GM12874 (cell line): ENCODE results near the gene KIAA0513.

Source experiments
- CTCF ChIP-seq: IDR thresholded peaks from 2 replicates; pipeline ENCODE4 v1.5.1; 2011; ENCODE audit warnings: low read depth, mild to moderate bottlenecking, control low read depth, low read length, moderate library complexity; ENCODE audit not compliant: insufficient read depth

The KIAA0513 gene

DNA sequence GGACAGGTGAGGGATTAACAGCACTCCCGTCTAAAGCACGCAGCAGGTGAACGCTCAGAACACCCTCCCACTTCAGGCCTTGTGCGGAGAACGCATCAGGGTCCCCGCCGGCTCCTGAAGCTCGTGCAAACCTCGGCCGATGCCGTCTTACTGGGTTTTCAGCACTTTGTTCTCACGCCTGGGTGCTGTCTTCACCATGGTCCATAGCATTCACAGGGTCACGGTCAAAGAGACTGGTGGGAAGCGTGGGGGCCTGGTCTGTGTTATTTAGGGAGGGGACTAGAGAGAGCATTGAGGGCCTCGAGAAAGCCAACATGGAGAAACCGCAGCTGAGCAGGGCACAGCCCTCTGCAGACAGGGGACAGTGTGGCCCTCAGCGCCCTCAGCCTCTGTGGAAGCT is 58.1 kb downstream of the KIAA0513 start:
- TF ChIP-seq CTCF, result no peak

DNA sequence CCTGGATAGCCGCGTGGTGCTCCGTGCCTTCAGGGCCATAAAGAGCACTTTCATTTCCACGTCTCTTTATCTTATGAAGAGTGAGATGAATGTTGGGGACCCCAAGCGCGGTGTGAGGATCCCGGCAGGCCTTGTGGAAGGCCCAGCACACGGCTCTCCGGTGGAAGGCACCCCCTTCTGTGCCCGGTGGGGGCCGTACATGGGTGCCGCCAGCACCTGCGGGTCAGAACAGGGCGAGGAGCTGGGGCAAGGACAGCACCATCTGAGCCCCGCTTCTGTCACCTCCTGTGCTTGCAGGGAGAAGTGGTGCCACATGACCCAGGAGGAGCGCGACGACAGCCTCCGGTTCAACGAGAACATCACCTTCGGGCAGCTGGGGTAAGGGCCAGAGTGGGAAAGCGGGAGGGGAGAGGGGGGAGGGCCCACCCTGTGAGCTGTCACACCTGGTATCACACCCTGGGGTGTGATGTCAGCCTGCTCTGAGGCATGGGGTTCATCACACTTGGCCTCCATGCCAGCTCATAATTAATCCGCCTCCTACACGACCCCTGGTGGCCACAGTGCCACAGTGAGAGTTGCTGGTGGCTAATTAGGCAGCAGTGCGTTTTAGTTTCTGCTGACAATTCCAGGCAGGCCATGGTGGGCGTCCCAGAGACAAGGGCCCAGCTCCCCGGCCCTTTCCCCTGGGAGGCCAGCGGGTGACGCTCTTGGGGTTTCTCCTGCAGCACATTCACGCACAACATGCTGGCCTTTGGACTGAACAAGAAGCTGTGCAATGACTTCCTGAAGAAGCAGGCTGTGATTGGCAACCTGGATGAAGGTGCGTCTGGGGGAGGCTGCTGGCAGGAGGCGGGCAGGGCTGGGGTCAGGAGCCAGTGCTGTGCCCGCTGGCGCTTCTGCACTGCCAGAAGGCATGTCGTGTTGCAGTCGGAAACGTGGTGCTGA is 59.0 kb downstream of the KIAA0513 start:
- peak; percentile 80 for TF ChIP-seq CTCF

DNA sequence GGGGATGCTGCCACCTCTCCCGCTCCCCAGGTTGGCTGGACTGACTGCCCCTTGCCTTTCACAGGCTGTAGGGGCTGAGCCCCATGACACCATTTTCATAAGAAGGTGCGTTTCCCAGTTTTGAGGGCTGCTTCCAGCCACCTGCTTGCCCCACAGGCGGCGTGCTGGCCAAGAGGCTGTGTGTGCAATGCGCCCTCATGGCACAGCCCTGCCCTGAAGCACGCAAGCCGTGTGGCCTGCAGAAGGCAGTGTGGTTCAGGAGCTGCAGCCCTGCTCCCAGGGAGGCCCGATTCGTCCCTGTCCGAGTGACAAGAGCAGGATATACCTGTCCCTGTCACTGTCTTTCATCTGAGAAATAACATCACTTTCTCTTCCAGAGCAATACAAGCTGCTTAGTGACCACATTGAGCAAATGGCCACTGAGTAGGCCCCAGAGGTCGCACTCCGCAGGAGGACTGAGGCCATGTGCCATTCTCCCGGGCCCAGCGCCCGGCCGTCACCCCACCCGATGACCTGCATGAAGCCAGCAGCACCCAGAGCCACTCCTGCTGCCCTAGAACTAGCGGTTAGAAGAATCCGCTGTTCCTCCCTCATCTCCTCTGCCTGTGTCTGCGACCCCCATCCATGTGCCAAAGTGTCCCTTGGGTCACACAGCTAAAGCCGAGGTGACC is 60.4 kb downstream of the KIAA0513 start:
- TF ChIP-seq CTCF, result no peak

- TF ChIP-seq CTCF, result no peak
Observed at GRCh38 chr16:85088570-85089199, 61.1 kb downstream of the KIAA0513 start.

DNA sequence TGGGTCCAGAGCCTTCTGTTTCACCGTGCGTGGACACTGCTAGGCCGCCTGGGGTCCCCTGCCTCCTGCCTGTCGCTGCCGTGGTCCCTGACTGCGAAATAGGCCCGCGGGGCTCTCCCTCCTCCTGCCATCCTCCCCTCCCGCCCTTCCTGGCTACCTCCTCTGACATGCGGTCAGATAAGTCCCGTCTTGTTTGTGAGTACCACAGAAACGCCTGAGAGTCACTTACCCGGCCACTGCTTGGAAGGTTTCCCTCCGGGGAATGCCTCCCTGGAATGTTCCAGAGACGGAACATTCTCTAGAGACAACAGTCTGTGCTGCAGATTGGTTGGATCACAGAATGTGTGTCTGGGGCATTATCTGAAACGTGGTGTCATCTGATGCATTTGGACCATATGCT is 61.9 kb downstream of the KIAA0513 start:
- no peak for TF ChIP-seq CTCF

- no peak for TF ChIP-seq CTCF
Observed at GRCh38 chr16:85090181-85090580, 62.6 kb downstream of the KIAA0513 start.

GRCh38 chr16:85090873-85091521 is 63.4 kb downstream of the KIAA0513 start:
- no peak for TF ChIP-seq CTCF
